GM23338 (cell line): ENCODE data around the gene RNF217. TPM values are rescaled to one million over a fixed set of nuclear protein-coding genes. Genes with fewer than 3 reads are reported as not detected.

Experiments
- ATAC-seq: fragments of 200-7000 bp; cut with Tn5 transposase; 3 replicates; pipeline ENCODE4 v1.9.1; 2020
- DNase-seq: peaks from one replicate; pipeline ENCODE4 v3.0.0-alpha.2; 2015; ENCODE audit warnings: low spot score
- H2AFZ ChIP-seq: fragments of 200-600 bp; sonication (generic); 2 replicates; pipeline ENCODE4 v1.8.0; 2016; ENCODE audit warnings: antibody characterized with exemption, mild to moderate bottlenecking, moderate library complexity
- H3F3A ChIP-seq: fragments of 200-600 bp; sonication (generic); replicated peaks from 2 replicates; pipeline ENCODE4 v1.8.0; 2017; ENCODE audit warnings: antibody characterized with exemption, mixed run types, low read depth
- H3K27ac ChIP-seq: fragments of 200-600 bp; sonication (generic); 2 replicates; pipeline ENCODE4 v1.6.1; 2016; ENCODE audit warnings: low read depth
- H3K27me3 ChIP-seq: fragments of 200-600 bp; sonication (generic); 2 replicates; pipeline ENCODE4 v1.8.0; 2016; ENCODE audit warnings: mild to moderate bottlenecking, mixed run types, moderate library complexity; ENCODE audit not compliant: insufficient read depth
- H3K36me3 ChIP-seq: fragments of 200-600 bp; sonication (generic); 2 replicates; pipeline ENCODE4 v1.8.0; 2016; ENCODE audit warnings: mild to moderate bottlenecking; ENCODE audit not compliant: insufficient read depth
- H3K4me1 ChIP-seq: fragments of 200-600 bp; sonication (generic); 2 replicates; pipeline ENCODE4 v1.8.0; 2016; ENCODE audit warnings: mild to moderate bottlenecking, moderate library complexity; ENCODE audit not compliant: insufficient read depth
- H3K4me2 ChIP-seq: fragments of 200-600 bp; sonication (generic); 2 replicates; pipeline ENCODE4 v1.7.1; 2017; ENCODE audit warnings: mixed run types
- H3K4me3 ChIP-seq: fragments of 200-600 bp; sonication (generic); 2 replicates; pipeline ENCODE4 v1.6.1; 2016; ENCODE audit warnings: mixed run types
- H3K79me2 ChIP-seq: fragments of 200-600 bp; sonication (generic); replicated peaks from 2 replicates; pipeline ENCODE4 v1.8.0; 2017; ENCODE audit warnings: mild to moderate bottlenecking; ENCODE audit not compliant: insufficient read depth
- H3K9me2 ChIP-seq: fragments of 200-600 bp; sonication (generic); 2 replicates; pipeline ENCODE4 v1.8.0; 2017; ENCODE audit not compliant: insufficient read depth
- H4K20me1 ChIP-seq: fragments of 200-600 bp; sonication (generic); replicated peaks from 2 replicates; pipeline ENCODE4 v1.8.0; 2017; ENCODE audit warnings: mild to moderate bottlenecking; ENCODE audit not compliant: insufficient read depth
- H3K27ac Mint-ChIP-seq: 2 replicates; pipeline ENCODE4 v1.8.0; 2020; ENCODE audit warnings: inconsistent platforms, mild to moderate bottlenecking, moderate library complexity, mixed read lengths
- H3K27me3 Mint-ChIP-seq: 3 replicates; pipeline ENCODE4 v1.8.0; 2022; ENCODE audit warnings: low read depth, mild to moderate bottlenecking, moderate library complexity, mixed read lengths, inconsistent platforms; ENCODE audit not compliant: insufficient read depth, poor library complexity
- H3K36me3 Mint-ChIP-seq: 3 replicates; pipeline ENCODE4 v1.8.0; 2021; ENCODE audit warnings: low read depth, mild to moderate bottlenecking, inconsistent platforms, moderate library complexity, mixed read lengths
- H3K4me1 Mint-ChIP-seq: 3 replicates; pipeline ENCODE4 v1.8.0; 2020; ENCODE audit warnings: mild to moderate bottlenecking, inconsistent platforms, mixed read lengths
- H3K4me3 Mint-ChIP-seq: 3 replicates; pipeline ENCODE4 v1.8.0; 2021; ENCODE audit warnings: moderate library complexity, mild to moderate bottlenecking, inconsistent platforms, mixed read lengths
- H3K9me3 Mint-ChIP-seq: 3 replicates; pipeline ENCODE4 v1.8.0; 2020; ENCODE audit warnings: moderate library complexity, mild to moderate bottlenecking, inconsistent platforms, mixed read lengths
- CREB1 ChIP-seq: fragments of 250-450 bp; sonication (Bioruptor Pico); IDR thresholded peaks from 2 replicates; pipeline ENCODE4 v1.5.0; 2020; ENCODE audit warnings: low read depth, mild to moderate bottlenecking, moderate library complexity
- ETS1 ChIP-seq: IDR thresholded peaks from 2 replicates; pipeline ENCODE4 v1.6.1; 2016; ENCODE audit warnings: antibody characterized with exemption
- EZH2 ChIP-seq: fragments of 200-600 bp; sonication (generic); IDR thresholded peaks from one replicate; pipeline ENCODE4 v1.8.0; 2017; ENCODE audit warnings: antibody characterized with exemption, mild to moderate bottlenecking, low read depth; ENCODE audit not compliant: unreplicated experiment
- EZH2phosphoT487 ChIP-seq: fragments of 200-600 bp; sonication (generic); IDR thresholded peaks from one replicate; pipeline ENCODE4 v1.8.1; 2018; ENCODE audit warnings: antibody characterized with exemption; ENCODE audit not compliant: unreplicated experiment
- JUNB ChIP-seq: IDR thresholded peaks from one replicate; pipeline ENCODE4 v1.6.1; 2016; ENCODE audit warnings: antibody characterized with exemption; ENCODE audit not compliant: unreplicated experiment
- NANOG ChIP-seq: IDR thresholded peaks from 2 replicates; pipeline ENCODE4 v1.6.1; 2016; ENCODE audit warnings: antibody characterized with exemption, borderline replicate concordance
- POLR2AphosphoS5 ChIP-seq: IDR thresholded peaks from 2 replicates; pipeline ENCODE4 v1.6.1; 2016; ENCODE audit warnings: antibody characterized with exemption, low read depth
- STAT1 ChIP-seq: IDR thresholded peaks from one replicate; pipeline ENCODE4 v1.6.1; 2016; ENCODE audit warnings: antibody characterized with exemption; ENCODE audit not compliant: unreplicated experiment
- ZNF114 ChIP-seq: fragments of 250-450 bp; sonication (Bioruptor Pico); IDR thresholded peaks from 2 replicates; pipeline ENCODE4 v1.5.0; 2020; ENCODE audit warnings: mild to moderate bottlenecking, moderate library complexity
- ZNF331 ChIP-seq: fragments of 250-450 bp; sonication (Bioruptor Pico); IDR thresholded peaks from 2 replicates; pipeline ENCODE4 v1.5.0; 2020; ENCODE audit warnings: low read depth, mild to moderate bottlenecking, moderate library complexity
- polyA plus RNA-seq: library from polyadenylated mRNA; unstranded; fragments of >200 nt; fragmentation: Nextera tagmentation; extraction: Ambion mirVana; gene quantifications from 2 replicates; pipeline ENCODE4 v1.2.1, GENCODE V29; 2016
- total RNA-seq: library from RNA; depleted of rRNA; stranded (reverse); fragments of >200 nt; shearing (Covaris generic); gene quantifications from 2 replicates; pipeline ENCODE4 v1.2.3, GENCODE V29; 2014
- TF ChIP-seq, protein P1 (sequence below): fragments of 250-450 bp; sonication (Bioruptor Pico); IDR thresholded peaks from 2 replicates; pipeline ENCODE4 v1.5.0; 2020; ENCODE audit warnings: mild to moderate bottlenecking, moderate library complexity
- TF ChIP-seq, protein P2 (sequence below), 2 experiments: fragments of 200-600 bp in 1 of 2; sonication (generic) in 1 of 2; conservative IDR thresholded peaks; 2 replicates each; pipeline versions ENCODE4 v1.5.1 to v1.6.1; 2016 to 2017; ENCODE audit warnings: antibody characterized with exemption in 2 of 2, low read depth in 2 of 2, mild to moderate bottlenecking in 2 of 2, moderate library complexity in 1 of 2
- TF ChIP-seq, protein P3 (sequence below): IDR thresholded peaks from one replicate; pipeline ENCODE4 v1.6.1; 2018; ENCODE audit warnings: antibody characterized with exemption; ENCODE audit not compliant: unreplicated experiment

Gene RNF217
- total and polyA plus RNA-seq, 2 experiments from 2014 or later = 1.7 to 6.2 TPM

DNA sequence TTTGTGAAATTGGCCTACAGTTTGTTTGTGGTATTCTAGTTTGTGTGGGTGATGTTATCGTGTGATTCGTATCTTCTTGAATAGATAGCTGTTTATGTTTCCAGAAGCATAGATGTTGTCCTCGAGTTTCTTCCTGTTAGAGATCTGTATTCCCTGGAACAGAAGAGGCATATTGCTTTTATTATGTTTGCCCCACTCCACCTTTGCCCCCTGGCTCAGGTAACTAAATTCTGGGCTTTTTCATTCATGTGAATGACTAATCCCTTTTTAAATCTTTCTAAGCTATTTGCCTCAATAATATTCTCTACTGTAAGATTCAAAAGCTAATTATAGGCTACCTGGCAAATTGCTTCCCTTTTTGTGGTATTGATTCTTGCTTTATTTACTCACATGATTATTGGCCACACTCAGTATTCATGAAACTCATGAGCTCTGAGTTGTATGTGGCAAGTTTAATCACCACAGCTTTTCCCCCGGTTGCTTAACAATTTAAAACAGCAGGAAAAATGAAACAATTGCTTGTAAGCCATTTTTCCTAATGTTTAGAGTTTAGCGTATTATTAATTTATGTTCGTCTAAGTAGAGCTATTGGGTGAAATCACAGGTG is 12.6 kb downstream of the RNF217 start:
- Mint-ChIP-seq H3K4me1 (0 out of 3 replicates have a peak, but pooled peaks cover 4% of the 10 kb centered on the region), H3K9me3 (peaks cover 23% of the 10 kb centered on the region), H3K27me3 (no peaks in the 10 kb centered on the region), H3K36me3 (peaks cover 25% of the 10 kb centered on the region; the same call in 2 of the 3 replicates), H3K27ac (no peak overlapping the region), H3K4me3 (no peak overlapping the region)
- H3F3A ChIP-seq = no peaks in the 10 kb centered on the region
- no peaks in the 10 kb centered on the region; the same call in 1 of the 2 replicates for H3K9me2 ChIP-seq
- H3K27ac ChIP-seq = no peak overlapping the region
- ATAC-seq (no peak), DNase-seq (no peak)
- no peak overlapping the region for H3K4me3 ChIP-seq
- 0 out of 2 replicates have a peak, but pooled peaks cover 3% of the 10 kb centered on the region for H4K20me1 ChIP-seq
- H3K79me2 ChIP-seq = no peaks in the 10 kb centered on the region
- no peaks in the 10 kb centered on the region for H3K27me3 ChIP-seq
- no peaks in the 10 kb centered on the region for H3K4me1 ChIP-seq
- no peak for TF ChIP-seq ZNF114
- TF ChIP-seq, protein P1, sequence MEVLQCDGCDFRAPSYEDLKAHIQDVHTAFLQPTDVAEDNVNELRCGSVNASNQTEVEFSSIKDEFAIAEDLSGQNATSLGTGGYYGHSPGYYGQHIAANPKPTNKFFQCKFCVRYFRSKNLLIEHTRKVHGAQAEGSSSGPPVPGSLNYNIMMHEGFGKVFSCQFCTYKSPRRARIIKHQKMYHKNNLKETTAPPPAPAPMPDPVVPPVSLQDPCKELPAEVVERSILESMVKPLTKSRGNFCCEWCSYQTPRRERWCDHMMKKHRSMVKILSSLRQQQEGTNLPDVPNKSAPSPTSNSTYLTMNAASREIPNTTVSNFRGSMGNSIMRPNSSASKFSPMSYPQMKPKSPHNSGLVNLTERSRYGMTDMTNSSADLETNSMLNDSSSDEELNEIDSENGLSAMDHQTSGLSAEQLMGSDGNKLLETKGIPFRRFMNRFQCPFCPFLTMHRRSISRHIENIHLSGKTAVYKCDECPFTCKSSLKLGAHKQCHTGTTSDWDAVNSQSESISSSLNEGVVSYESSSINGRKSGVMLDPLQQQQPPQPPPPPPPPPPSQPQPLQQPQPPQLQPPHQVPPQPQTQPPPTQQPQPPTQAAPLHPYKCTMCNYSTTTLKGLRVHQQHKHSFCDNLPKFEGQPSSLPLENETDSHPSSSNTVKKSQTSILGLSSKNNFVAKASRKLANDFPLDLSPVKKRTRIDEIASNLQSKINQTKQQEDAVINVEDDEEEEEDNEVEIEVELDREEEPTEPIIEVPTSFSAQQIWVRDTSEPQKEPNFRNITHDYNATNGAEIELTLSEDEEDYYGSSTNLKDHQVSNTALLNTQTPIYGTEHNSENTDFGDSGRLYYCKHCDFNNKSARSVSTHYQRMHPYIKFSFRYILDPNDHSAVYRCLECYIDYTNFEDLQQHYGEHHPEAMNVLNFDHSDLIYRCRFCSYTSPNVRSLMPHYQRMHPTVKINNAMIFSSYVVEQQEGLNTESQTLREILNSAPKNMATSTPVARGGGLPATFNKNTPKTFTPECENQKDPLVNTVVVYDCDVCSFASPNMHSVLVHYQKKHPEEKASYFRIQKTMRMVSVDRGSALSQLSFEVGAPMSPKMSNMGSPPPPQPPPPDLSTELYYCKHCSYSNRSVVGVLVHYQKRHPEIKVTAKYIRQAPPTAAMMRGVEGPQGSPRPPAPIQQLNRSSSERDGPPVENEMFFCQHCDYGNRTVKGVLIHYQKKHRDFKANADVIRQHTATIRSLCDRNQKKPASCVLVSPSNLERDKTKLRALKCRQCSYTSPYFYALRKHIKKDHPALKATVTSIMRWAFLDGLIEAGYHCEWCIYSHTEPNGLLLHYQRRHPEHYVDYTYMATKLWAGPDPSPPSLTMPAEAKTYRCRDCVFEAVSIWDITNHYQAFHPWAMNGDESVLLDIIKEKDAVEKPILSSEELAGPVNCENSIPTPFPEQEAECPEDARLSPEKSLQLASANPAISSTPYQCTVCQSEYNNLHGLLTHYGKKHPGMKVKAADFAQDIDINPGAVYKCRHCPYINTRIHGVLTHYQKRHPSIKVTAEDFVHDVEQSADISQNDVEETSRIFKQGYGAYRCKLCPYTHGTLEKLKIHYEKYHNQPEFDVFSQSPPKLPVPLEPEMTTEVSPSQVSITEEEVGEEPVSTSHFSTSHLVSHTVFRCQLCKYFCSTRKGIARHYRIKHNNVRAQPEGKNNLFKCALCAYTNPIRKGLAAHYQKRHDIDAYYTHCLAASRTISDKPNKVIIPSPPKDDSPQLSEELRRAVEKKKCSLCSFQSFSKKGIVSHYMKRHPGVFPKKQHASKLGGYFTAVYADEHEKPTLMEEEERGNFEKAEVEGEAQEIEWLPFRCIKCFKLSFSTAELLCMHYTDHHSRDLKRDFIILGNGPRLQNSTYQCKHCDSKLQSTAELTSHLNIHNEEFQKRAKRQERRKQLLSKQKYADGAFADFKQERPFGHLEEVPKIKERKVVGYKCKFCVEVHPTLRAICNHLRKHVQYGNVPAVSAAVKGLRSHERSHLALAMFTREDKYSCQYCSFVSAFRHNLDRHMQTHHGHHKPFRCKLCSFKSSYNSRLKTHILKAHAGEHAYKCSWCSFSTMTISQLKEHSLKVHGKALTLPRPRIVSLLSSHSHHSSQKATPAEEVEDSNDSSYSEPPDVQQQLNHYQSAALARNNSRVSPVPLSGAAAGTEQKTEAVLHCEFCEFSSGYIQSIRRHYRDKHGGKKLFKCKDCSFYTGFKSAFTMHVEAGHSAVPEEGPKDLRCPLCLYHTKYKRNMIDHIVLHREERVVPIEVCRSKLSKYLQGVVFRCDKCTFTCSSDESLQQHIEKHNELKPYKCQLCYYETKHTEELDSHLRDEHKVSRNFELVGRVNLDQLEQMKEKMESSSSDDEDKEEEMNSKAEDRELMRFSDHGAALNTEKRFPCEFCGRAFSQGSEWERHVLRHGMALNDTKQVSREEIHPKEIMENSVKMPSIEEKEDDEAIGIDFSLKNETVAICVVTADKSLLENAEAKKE (CRISPR knock-in tag) = no peak
- no peak for TF ChIP-seq CREB1 (CRISPR knock-in tag)
- TF ChIP-seq, protein P2, sequence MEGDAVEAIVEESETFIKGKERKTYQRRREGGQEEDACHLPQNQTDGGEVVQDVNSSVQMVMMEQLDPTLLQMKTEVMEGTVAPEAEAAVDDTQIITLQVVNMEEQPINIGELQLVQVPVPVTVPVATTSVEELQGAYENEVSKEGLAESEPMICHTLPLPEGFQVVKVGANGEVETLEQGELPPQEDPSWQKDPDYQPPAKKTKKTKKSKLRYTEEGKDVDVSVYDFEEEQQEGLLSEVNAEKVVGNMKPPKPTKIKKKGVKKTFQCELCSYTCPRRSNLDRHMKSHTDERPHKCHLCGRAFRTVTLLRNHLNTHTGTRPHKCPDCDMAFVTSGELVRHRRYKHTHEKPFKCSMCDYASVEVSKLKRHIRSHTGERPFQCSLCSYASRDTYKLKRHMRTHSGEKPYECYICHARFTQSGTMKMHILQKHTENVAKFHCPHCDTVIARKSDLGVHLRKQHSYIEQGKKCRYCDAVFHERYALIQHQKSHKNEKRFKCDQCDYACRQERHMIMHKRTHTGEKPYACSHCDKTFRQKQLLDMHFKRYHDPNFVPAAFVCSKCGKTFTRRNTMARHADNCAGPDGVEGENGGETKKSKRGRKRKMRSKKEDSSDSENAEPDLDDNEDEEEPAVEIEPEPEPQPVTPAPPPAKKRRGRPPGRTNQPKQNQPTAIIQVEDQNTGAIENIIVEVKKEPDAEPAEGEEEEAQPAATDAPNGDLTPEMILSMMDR (conservative IDR thresholded peaks at IDR 0.05; ENCODE audit: low read depth in 2 of 2) = no peak
- TF ChIP-seq NANOG = no peak
- TF ChIP-seq, protein P3, sequence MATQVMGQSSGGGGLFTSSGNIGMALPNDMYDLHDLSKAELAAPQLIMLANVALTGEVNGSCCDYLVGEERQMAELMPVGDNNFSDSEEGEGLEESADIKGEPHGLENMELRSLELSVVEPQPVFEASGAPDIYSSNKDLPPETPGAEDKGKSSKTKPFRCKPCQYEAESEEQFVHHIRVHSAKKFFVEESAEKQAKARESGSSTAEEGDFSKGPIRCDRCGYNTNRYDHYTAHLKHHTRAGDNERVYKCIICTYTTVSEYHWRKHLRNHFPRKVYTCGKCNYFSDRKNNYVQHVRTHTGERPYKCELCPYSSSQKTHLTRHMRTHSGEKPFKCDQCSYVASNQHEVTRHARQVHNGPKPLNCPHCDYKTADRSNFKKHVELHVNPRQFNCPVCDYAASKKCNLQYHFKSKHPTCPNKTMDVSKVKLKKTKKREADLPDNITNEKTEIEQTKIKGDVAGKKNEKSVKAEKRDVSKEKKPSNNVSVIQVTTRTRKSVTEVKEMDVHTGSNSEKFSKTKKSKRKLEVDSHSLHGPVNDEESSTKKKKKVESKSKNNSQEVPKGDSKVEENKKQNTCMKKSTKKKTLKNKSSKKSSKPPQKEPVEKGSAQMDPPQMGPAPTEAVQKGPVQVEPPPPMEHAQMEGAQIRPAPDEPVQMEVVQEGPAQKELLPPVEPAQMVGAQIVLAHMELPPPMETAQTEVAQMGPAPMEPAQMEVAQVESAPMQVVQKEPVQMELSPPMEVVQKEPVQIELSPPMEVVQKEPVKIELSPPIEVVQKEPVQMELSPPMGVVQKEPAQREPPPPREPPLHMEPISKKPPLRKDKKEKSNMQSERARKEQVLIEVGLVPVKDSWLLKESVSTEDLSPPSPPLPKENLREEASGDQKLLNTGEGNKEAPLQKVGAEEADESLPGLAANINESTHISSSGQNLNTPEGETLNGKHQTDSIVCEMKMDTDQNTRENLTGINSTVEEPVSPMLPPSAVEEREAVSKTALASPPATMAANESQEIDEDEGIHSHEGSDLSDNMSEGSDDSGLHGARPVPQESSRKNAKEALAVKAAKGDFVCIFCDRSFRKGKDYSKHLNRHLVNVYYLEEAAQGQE = no peak
- no peak for TF ChIP-seq ETS1
- TF ChIP-seq JUNB = no peak
- no peak for TF ChIP-seq EZH2phosphoT487
- no peak for TF ChIP-seq EZH2
- TF ChIP-seq POLR2AphosphoS5 = no peak
- TF ChIP-seq STAT1 = no peak
- no peak for TF ChIP-seq ZNF331 (CRISPR knock-in tag)
- no peak overlapping the region for H2AFZ ChIP-seq
- no peaks in the 10 kb centered on the region for H3K36me3 ChIP-seq
- H3K4me2 ChIP-seq = no peak overlapping the region
